CD4-positive, alpha-beta T cell treated with Interleukin-10 for 1 hour (primary cell): Measurements from ENCODE around the gene GCSH.

Experiments
- DNase-seq: peaks from one replicate; pipeline ENCODE4 v3.0.0-alpha.2; 2020

Gene GCSH

DNA sequence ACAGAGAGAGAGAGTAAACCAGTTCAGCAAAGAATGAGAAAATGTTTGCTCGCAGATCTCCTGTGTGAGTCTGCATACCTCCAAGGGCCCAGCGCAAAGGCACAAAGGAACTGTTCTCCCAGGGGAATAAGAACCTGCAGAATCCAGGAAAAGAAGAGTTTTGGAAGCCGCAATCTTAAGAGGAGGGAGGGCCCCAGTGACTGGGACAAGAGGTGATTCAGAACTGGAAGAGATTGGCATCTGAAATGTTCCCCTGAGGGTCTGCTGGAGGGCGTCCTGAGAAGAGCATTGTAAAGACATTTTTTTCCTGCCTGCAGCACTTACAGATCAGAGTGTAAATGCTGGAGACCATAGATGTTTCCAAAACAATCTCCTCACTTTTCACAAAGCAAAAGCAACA lies 54.5 kb downstream of the GCSH start:
- no peak for DNase-seq

DNA sequence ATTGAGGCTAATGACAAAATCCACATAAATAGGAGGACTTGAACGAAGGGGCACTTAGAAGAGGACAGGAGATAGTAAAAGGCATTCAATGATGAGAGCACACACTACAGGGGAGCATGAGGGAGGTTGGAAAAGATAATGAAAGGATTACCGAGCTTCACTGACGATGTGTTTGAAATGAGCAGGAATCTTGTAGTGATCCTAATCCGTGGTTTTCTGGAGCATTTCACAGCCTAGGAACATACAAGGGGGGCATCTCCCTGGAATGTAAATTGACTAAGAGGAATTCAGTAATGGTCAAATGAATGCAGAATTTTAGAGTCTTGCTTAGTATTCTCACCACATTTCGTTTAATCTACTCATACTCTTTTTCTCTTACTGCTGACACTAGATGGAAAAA lies 55.4 kb downstream of the GCSH start:
- DNase-seq: no peak

DNA sequence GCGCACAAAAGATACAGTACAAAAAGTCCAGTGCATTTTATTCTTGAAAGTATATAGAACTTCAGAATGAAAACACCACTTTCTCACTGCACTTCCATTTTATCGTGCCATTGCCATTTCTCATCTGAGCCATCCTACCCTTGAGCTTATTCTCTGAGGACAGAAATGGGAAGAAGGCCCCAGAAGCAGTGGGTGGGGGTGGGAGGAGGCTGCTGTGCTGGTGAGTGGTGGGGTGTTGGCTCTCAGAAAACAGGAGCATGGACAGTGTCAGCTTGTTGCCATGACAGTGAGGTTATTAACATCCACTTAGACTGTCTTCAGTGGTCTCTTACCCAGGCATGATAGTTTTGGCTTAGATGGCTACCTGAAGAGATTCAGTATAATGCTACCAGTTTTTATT lies 56.1 kb downstream of the GCSH start:
- no peak for DNase-seq

DNA sequence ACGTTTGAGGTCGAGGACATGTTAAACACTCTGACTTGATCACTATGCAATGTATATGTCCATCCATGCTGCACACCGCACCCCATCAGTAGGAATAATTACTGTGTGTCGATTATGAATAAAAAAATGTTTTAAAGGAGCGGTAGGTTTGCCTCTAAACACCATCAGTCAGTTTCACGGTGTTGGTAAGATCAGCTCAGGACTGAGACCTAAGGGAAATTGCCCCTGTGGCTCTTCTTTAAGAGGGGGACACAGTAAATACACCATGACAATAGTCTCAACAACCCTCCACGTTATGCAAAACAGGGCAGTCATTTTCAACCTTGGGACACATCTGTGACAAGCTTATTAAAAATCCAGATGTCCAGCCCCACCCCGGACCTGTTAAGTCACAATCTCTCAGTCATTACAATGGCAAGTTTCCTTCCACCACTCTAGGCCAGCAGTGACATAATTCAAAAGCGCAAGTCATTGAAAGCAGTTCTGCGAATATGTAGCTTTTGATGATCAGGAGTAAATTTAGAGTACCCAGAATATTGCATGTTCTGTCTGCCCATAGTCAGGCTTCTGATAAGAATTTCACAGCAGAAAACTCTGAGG lies 59.3 kb downstream of the GCSH start:
- DNase-seq: no peak

DNA sequence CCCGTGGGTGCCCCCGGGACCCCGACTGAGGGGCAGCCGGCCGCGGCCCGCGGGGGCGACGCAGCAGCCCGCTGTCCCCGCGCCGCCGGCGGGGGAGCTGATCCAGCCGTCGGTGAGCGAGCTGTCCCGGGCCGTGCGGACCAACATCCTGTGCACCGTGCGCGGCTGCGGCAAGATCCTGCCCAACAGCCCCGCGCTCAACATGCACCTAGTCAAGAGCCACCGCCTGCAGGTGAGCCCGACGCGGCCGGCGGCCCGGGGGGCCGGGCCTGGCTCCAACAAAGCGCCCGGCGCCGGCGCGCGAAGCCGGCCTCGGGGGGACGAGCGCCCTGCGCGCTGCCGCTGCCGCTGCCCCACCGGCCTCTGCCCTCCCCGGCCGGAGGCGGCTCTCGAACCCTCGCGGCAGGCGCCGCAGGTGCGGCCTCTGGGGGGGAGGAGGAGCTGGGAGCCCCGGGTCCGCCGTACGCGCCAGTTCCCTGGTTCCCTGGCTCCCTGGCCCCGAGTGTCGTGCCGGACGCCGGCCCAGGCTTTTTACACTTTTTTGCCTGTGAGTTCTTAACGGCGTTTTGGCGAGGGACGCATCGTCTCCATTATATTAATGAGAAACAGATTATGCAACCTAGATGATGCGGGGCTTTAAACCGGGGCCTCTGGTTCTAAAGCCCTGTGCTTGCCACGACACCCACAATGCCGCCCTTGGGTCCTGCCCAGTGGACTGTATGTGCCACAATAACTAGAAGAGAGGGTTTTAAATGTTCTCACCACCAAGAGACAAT lies 60.0 kb downstream of the GCSH start:
- peak; percentile 63 for DNase-seq

DNA sequence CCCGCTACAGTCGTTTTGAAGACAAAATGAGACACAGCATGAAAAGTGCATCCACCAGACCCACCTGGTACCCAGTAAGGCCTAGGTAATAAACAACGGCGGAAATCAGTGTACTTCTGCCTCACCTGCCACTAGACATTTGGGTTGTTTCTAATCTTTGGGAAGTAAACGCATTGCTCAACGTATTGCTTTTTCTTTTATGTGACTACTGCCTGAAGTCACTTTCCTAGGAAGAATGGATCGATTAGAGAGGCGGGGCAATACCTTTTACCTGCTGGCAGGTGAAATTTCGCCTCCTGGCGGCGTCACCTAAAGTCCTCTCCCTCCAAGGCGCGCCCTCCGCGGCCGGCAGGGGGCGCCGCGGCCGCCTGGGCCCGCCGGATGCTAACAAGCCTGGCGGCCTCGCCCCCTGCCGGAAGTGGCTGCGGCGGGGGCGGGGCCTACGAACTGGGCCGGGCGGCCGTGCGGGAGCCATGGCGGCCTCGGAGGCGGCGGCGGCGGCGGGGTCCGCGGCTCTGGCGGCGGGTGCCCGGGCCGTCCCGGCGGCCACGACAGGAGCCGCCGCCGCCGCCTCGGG lies 60.7 kb downstream of the GCSH start, which contains the start of gene ATMIN:
TSS of gene ATMIN (plus strand) at position 445 of the 577 bp plus-strand sequence. CDS start at position 474, 29 bp downstream.
- peak; percentile 91 for DNase-seq
